CD4-positive, CD25-positive, alpha-beta regulatory T cell (primary cell): ENCODE measurements around the gene B4GALNT4. TPM values are rescaled to one million over a fixed set of nuclear protein-coding genes. Genes with fewer than 3 reads are reported as not detected.
"Not testable (repeated sequence)": the region's sequence is repeated elsewhere in the genome, so short reads cannot be mapped to it uniquely, and the experiment has no call there.

ENCODE experiments used
- ATAC-seq, 2 donors: fragments of 150-1000 bp; cut with Tn5 transposase; one replicate each; pipeline ENCODE4 v1.10.0; 2021; ENCODE audit warnings: low read depth in 2 of 2, moderate number of reproducible peaks in 2 of 2, moderate library complexity in 1 of 2
- DNase-seq, 3 donors: peaks; one replicate each; pipeline versions ENCODE4 v3.0.0 to v3.0.0-alpha.2; 2012 to 2022; ENCODE audit warnings: mixed read lengths in 1 of 3
- H3K27ac ChIP-seq: one replicate; pipeline ENCODE4 v1.7.0; 2013; ENCODE audit warnings: mild to moderate bottlenecking, low read length; ENCODE audit not compliant: insufficient read depth, poor library complexity, severe bottlenecking
- H3K27me3 ChIP-seq: one replicate; pipeline ENCODE4 v1.7.0; 2013; ENCODE audit warnings: low read length; ENCODE audit not compliant: control insufficient read depth, insufficient read depth
- H3K36me3 ChIP-seq: one replicate; pipeline ENCODE4 v1.7.0; 2013; ENCODE audit warnings: mild to moderate bottlenecking, low read length, moderate library complexity; ENCODE audit not compliant: control insufficient read depth, insufficient read depth
- H3K4me1 ChIP-seq: 2 replicates; pipeline ENCODE4 v1.7.0; 2013; ENCODE audit warnings: mild to moderate bottlenecking, low read length; ENCODE audit not compliant: insufficient read depth, control insufficient read depth, poor library complexity, severe bottlenecking
- H3K4me3 ChIP-seq: one replicate; pipeline ENCODE4 v1.7.0; 2013; ENCODE audit warnings: low read depth, mild to moderate bottlenecking, low read length, moderate library complexity
- H3K9me3 ChIP-seq, 2 experiments: 1 replicate in 1 of 2; 2 replicates in 1 of 2; pipeline ENCODE4 v1.7.0; 2013; ENCODE audit warnings: low read length in 2 of 2, mild to moderate bottlenecking in 1 of 2, moderate library complexity in 1 of 2; ENCODE audit not compliant: control insufficient read depth in 2 of 2
- H3K27ac Mint-ChIP-seq, 3 donors: one replicate each; pipeline ENCODE4 v1.8.0; 2020 to 2022; ENCODE audit warnings: mild to moderate bottlenecking in 3 of 3, mixed read lengths in 3 of 3, moderate library complexity in 2 of 3
- H3K27me3 Mint-ChIP-seq: one replicate; pipeline ENCODE4 v1.8.0; 2022; ENCODE audit warnings: mild to moderate bottlenecking, mixed read lengths
- H3K36me3 Mint-ChIP-seq: one replicate; pipeline ENCODE4 v1.8.0; 2020; ENCODE audit warnings: mixed read lengths
- H3K4me1 Mint-ChIP-seq, 4 donors: one replicate each; pipeline ENCODE4 v1.8.0; 2020 to 2022; ENCODE audit warnings: mixed read lengths in 4 of 4, mild to moderate bottlenecking in 1 of 4
- H3K4me3 Mint-ChIP-seq, 4 donors: one replicate each; pipeline ENCODE4 v1.8.0; 2020 to 2022; ENCODE audit warnings: mild to moderate bottlenecking in 4 of 4, mixed read lengths in 4 of 4, moderate library complexity in 3 of 4
- H3K9me3 Mint-ChIP-seq, 7 donors: one replicate each; pipeline ENCODE4 v1.8.0; 2020 to 2022; ENCODE audit warnings: mixed read lengths in 7 of 7, mild to moderate bottlenecking in 3 of 7, moderate library complexity in 2 of 7
- polyA plus RNA-seq, 4 donors: library from polyadenylated mRNA; unstranded; fragments of 300-500 nt; fragmentation: Illumina TruSeq; gene quantifications; one replicate each; pipeline ENCODE4 v1.2.3, GENCODE V29; 2021
- total RNA-seq: library from RNA; stranded (reverse); gene quantifications from one replicate; pipeline ENCODE4 v1.2.3, GENCODE V29; 2022

B4GALNT4 gene
- total and polyA plus RNA-seq, 5 donors from 2014 or later = 0.99 TPM; not detected in 4

GRCh38 chr11:382081-382629 is 12.9 kb downstream of the B4GALNT4 start:
- ATAC-seq (peak in 1 of 2 donors; percentile 19), DNase-seq (no peak)
- Histone ChIP-seq H3K27ac (no peak overlapping the region), H3K9me3 (peaks cover 2 to 4% of the 10 kb centered on the region in 2 experiments), H3K4me1 (no peaks in the 10 kb centered on the region), H3K27me3 (no peaks in the 10 kb centered on the region), H3K36me3 (no peaks in the 10 kb centered on the region), H3K4me3 (no peak overlapping the region)
- H3K27me3 Mint-ChIP-seq = peaks cover 9% of the 10 kb centered on the region
- H3K4me1 Mint-ChIP-seq = peaks cover 0 to 10% (median 5%) of the 10 kb centered on the region in 4 donors
- H3K4me3 Mint-ChIP-seq = no peak overlapping the region
- H3K36me3 Mint-ChIP-seq = no peaks in the 10 kb centered on the region
- peaks cover 0 to 6% (median 1%) of the 10 kb centered on the region in 7 donors for H3K9me3 Mint-ChIP-seq
- H3K27ac Mint-ChIP-seq = peak overlapping the region in 2 of 3 donors; percentile 71 to 85

DNA sequence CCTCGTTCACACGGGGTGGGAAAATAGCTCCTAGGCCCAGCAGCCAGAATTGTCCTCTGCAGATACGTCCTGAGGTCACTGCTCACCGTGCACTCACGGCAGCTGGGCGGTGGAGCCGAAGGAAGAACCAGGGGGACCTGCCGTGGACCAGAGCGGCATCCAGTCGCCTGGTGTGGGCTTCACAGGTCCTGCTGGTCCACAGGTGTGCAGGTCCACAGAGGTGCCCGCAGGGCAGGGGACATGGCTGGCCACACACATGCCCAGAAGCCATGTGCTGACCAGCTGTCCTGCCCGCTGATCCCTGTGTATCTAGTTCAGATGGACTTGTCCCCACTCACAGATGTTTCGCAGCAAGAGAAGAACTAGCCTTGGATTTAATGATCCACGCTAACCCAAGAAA is 14.1 kb downstream of the B4GALNT4 start:
- DNase-seq (no peak), ATAC-seq (no peak)
- H3K4me1 ChIP-seq = no peaks in the 10 kb centered on the region
- Mint-ChIP-seq H3K27me3 (peaks cover 7% of the 10 kb centered on the region), H3K4me3 (no peak overlapping the region), H3K4me1 (peaks cover 0 to 11% (median 3%) of the 10 kb centered on the region in 4 donors), H3K36me3 (no peaks in the 10 kb centered on the region), H3K27ac (no peak overlapping the region), H3K9me3 (peaks cover 0 to 8% (median 2%) of the 10 kb centered on the region in 7 donors)
- no peak overlapping the region for H3K4me3 ChIP-seq
- H3K36me3 ChIP-seq = no peaks in the 10 kb centered on the region
- H3K9me3 ChIP-seq = peaks cover 2 to 4% of the 10 kb centered on the region in 2 experiments
- H3K27me3 ChIP-seq = no peaks in the 10 kb centered on the region
- H3K27ac ChIP-seq = no peak overlapping the region

DNA sequence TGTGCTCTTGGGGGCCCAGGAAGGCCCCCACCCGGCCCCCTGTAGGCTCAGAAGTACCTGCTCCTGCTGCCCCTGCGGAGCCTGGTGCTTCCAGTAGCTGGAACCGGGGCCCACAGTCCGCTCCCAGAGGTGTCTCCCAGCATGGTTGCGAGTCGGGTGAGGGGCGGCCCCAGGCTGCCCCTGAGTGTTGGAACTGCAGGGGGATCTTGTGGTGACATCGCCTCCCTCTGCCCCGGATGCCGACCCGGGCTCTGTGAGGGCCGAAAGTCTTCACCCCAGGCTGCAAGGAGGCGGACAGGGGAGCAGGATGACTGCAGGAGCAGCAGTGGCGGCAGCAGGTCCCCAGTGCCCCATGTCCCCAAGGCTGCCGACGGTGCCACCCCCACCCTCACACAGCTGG is 15.2 kb downstream of the B4GALNT4 start:
- Histone ChIP-seq H3K27me3 (no peaks in the 10 kb centered on the region), H3K4me3 (no peak overlapping the region), H3K4me1 (no peaks in the 10 kb centered on the region), H3K36me3 (no peaks in the 10 kb centered on the region), H3K27ac (no peak overlapping the region), H3K9me3 (peaks cover 2 to 4% of the 10 kb centered on the region in 2 experiments)
- no peaks in the 10 kb centered on the region for H3K36me3 Mint-ChIP-seq
- ATAC-seq (no peak), DNase-seq (no peak)
- H3K4me3 Mint-ChIP-seq = no peak overlapping the region
- peaks cover 5% of the 10 kb centered on the region for H3K27me3 Mint-ChIP-seq
- peaks cover 0 to 11% (median 3%) of the 10 kb centered on the region in 4 donors for H3K4me1 Mint-ChIP-seq
- H3K9me3 Mint-ChIP-seq = peaks cover 0 to 8% (median 2%) of the 10 kb centered on the region in 7 donors
- H3K27ac Mint-ChIP-seq = no peak overlapping the region

DNA sequence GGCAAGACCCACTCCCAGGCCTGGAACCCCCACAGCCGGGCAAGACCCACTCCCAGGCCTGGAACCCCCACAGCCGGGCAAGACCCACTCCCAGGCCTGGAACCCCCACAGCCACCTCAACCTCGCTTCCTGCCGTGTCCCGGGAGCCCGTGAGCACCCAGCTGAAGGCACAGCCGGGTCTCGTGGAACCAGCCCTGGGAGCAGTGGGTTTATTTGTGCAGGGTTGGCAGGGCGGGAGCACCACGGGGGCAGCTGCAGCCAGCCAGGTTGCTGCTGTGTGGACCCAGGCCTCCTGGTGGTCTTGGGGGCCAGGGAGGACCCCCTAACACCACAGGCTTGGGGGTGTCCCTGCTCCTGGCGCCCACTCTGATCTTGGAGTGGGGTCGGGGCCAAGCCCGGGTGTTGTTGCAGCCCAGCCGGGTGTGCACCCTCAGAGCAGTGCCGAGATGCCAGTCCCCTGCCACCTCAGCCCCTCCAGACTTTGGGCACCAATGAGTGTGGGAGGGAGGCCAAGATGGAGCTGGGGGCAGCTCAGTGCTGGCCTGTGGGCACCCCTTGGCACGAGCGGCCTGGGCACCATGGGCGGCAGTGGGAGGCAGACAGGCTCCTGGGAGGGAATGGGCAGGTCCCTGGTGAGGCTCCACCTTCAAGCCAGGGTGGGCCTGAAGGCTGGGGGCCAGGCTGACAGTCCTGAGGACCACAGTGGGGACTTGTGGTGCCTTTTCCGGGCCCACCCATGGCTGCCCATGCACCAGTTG is 16.5 kb downstream of the B4GALNT4 start:
- H3K27ac Mint-ChIP-seq = no peak overlapping the region
- Histone ChIP-seq H3K27ac (no peak overlapping the region), H3K36me3 (no peaks in the 10 kb centered on the region), H3K9me3 (peaks cover 2 to 4% of the 10 kb centered on the region in 2 experiments), H3K4me3 (no peak overlapping the region), H3K27me3 (no peaks in the 10 kb centered on the region), H3K4me1 (no peaks in the 10 kb centered on the region)
- H3K9me3 Mint-ChIP-seq = peaks cover 0 to 8% (median 2%) of the 10 kb centered on the region in 7 donors
- DNase-seq (no peak), ATAC-seq (no peak)
- H3K27me3 Mint-ChIP-seq = peaks cover 5% of the 10 kb centered on the region
- no peak overlapping the region for H3K4me3 Mint-ChIP-seq
- no peaks in the 10 kb centered on the region for H3K36me3 Mint-ChIP-seq
- H3K4me1 Mint-ChIP-seq = peaks cover 0 to 11% (median 3%) of the 10 kb centered on the region in 4 donors

DNA sequence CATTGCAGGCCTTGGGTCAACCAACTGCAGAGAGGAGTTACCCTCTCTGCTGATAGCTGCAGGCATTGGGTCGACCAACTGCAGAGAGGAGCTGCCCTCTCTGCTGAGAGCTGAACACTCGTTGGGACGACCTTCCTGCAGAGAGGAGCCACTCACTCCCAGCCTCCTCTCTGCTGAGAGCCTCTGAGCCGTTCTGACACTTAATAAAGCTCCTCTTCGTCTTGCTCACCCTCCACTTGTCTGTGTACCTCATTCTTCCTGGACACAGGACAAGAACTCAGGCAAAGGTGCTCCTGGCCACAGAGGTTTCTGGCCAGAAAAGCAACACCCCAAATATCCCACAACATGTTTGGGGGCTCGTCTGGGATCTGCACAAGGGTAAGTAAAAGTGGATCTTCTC is 17.2 kb downstream of the B4GALNT4 start:
- ATAC-seq (no peak), DNase-seq (no peak)
- Histone ChIP-seq H3K36me3 (no peaks in the 10 kb centered on the region), H3K9me3 (peaks cover 2 to 4% of the 10 kb centered on the region in 2 experiments), H3K4me1 (no peaks in the 10 kb centered on the region), H3K27me3 (no peaks in the 10 kb centered on the region), H3K27ac (no peak overlapping the region), H3K4me3 (no peak overlapping the region)
- H3K27me3 Mint-ChIP-seq = peaks cover 5% of the 10 kb centered on the region
- no peaks in the 10 kb centered on the region for H3K36me3 Mint-ChIP-seq
- no peak overlapping the region for H3K4me3 Mint-ChIP-seq
- peaks cover 0 to 8% (median 2%) of the 10 kb centered on the region in 7 donors for H3K9me3 Mint-ChIP-seq
- H3K4me1 Mint-ChIP-seq = peaks cover 0 to 11% (median 3%) of the 10 kb centered on the region in 4 donors
- no peak overlapping the region for H3K27ac Mint-ChIP-seq

- no peak overlapping the region for H3K4me3 ChIP-seq
- peaks cover 0 to 8% (median under 1%) of the 10 kb centered on the region in 4 donors for H3K4me1 Mint-ChIP-seq
- no peak overlapping the region for H3K4me3 Mint-ChIP-seq
- no peaks in the 10 kb centered on the region for H3K36me3 Mint-ChIP-seq
- H3K27me3 ChIP-seq = no peaks in the 10 kb centered on the region
- no peaks in the 10 kb centered on the region for H3K4me1 ChIP-seq
- H3K27ac ChIP-seq = no peak overlapping the region
- peaks cover 0 to 8% (median 2%) of the 10 kb centered on the region in 7 donors for H3K9me3 Mint-ChIP-seq
- peaks cover under 1% of the 10 kb centered on the region for H3K27me3 Mint-ChIP-seq
- H3K36me3 ChIP-seq = no peaks in the 10 kb centered on the region
- no peak for ATAC-seq
- DNase-seq = no peak
- no peak overlapping the region for H3K27ac Mint-ChIP-seq
- peaks cover 2 to 4% of the 10 kb centered on the region in 2 experiments for H3K9me3 ChIP-seq
These were observed 18.0 kb downstream of the B4GALNT4 start for GRCh38 chr11:387193-387793.

GRCh38 chr11:389369-389768 is 20.1 kb downstream of the B4GALNT4 start:
- H3K27me3 ChIP-seq, H3K27me3 Mint-ChIP-seq, DNase-seq, H3K4me1 Mint-ChIP-seq, H3K9me3 ChIP-seq, H3K4me3 Mint-ChIP-seq, H3K27ac Mint-ChIP-seq, H3K36me3 ChIP-seq, H3K9me3 Mint-ChIP-seq, H3K4me1 ChIP-seq, H3K4me3 ChIP-seq, H3K36me3 Mint-ChIP-seq, ATAC-seq, H3K27ac ChIP-seq: not testable (repeated sequence)
